Right lobe of liver (tissue), 6 donors: ENCODE results near the gene OBP2B. TPM values are rescaled to one million over a fixed set of nuclear protein-coding genes. Genes with fewer than 3 reads are reported as not detected.

Experiments
- ATAC-seq, 4 donors: fragments of 200-7000 bp; cut with Tn5 transposase; one replicate each; pipeline ENCODE4 v1.9.1; 2020; ENCODE audit warnings: mild to moderate bottlenecking in 4 of 4, moderate library complexity in 4 of 4
- DNase-seq, 3 donors: peaks; one replicate each; pipeline ENCODE4 v3.0.0-alpha.2; 2020
- H3K27ac ChIP-seq, 3 donors: fragments of 200-600 bp; one replicate each; pipeline ENCODE4 v1.8.0; 2022
- H3K27me3 ChIP-seq, 2 donors: fragments of 200-600 bp; one replicate each; pipeline ENCODE4 v1.8.0; 2022
- H3K36me3 ChIP-seq, 4 donors: fragments of 200-600 bp; sonication (generic) in 1 of 4; one replicate each; pipeline versions ENCODE4 v1.5.1 to v1.8.0; 2017 to 2022; ENCODE audit warnings: control low read depth in 1 of 4
- H3K4me1 ChIP-seq, 4 donors: fragments of 200-600 bp; sonication (generic) in 1 of 4; one replicate each; pipeline versions ENCODE4 v1.5.1 to v1.8.0; 2017 to 2022; ENCODE audit warnings: control low read depth in 1 of 4
- H3K4me3 ChIP-seq, 3 donors: fragments of 200-600 bp; one replicate each; pipeline ENCODE4 v1.8.0; 2022
- H3K9me3 ChIP-seq, 4 donors: fragments of 200-600 bp; sonication (generic) in 1 of 4; one replicate each; pipeline versions ENCODE4 v1.5.1 to v1.8.0; 2017 to 2022; ENCODE audit warnings: control low read depth in 1 of 4
- POLR2A ChIP-seq: fragments of 450-650 bp; IDR thresholded peaks from one replicate; pipeline ENCODE4 v1.6.1; 2017; ENCODE audit warnings: antibody characterized with exemption, mild to moderate bottlenecking
- WGBS: methylation state at CpG from one replicate; pipeline ENCODE4 v1.1.6; 2018; ENCODE audit warnings: low coverage, low lambda C conversion rate; ENCODE audit not compliant: insufficient coverage; ENCODE audit errors: missing lambda C conversion rate; 5-methylcytosine and 5-hydroxymethylcytosine counted together
- intact Hi-C, 2 donors: fragments of 100-400 bp; cut with DNase I; formaldehyde crosslinking; loops; one replicate each; pipeline versions ENCODE4 v1.11.2 to v1.14.1; 2022
- total RNA-seq, 6 experiments: library from RNA; depleted of rRNA in 2 of 6; stranded (reverse); fragments of >200 nt in 2 of 6; fragmentation: NEBNext Ultra II Directional in 3 of 6; extraction: Animal tissue kit (Norgen Biotek cat#: 25700) in 3 of 6; gene quantifications; one replicate each; pipeline versions ENCODE4 v1.1.0 to v1.2.4, GENCODE V29; 2016 to 2023
- TF ChIP-seq, protein P1 (sequence below), 4 donors: fragments of 200-600 bp in 3 of 4; fragments of 450-650 bp in 1 of 4; IDR thresholded peaks; one replicate each; pipeline versions ENCODE4 v1.5.1 to v1.8.0; 2016 to 2022; ENCODE audit warnings: antibody characterized with exemption in 4 of 4, mild to moderate bottlenecking in 2 of 4
- donor health status: DM: no; HTN: yes; CAD: no.
- donor health status: DM: no; HTN: no; CAD: no.
- donor health status: DM: no; HTN: no; CAD: no.
- donor health status: DM: no; HTN: yes; CAD: no.
- donor health status: DM: no; HTN: yes; CAD: no.

The OBP2B gene
- total RNA-seq, 6 experiments from 2014 or later: not detected

DNA sequence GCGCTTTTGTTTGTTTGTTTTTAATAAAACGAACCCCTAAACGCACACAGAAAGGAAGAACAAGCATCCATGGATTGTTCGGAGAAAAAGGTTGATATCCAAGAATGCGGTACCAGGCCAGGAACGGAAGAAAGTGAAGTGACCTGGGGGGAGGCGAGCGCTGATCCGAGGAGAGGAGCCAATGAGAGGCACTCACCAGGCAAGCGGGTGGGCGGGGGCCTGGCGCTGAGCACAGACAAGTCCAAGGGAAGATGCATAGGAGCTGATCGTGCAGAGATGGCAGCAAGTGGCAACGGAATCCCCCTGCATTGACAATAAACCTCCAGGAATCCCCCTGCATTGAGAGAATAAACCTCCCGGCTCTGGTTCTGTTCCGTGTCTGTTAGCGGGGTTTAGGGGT lies 8.4 kb downstream of the OBP2B start:
- 72% methylated on average over 13 of the region's 17 CpGs for WGBS
- Histone ChIP-seq H3K27me3 (no peaks in the 10 kb centered on the region), H3K4me1 (no peaks in the 10 kb centered on the region), H3K9me3 (no peaks in the 10 kb centered on the region), H3K36me3 (no peaks in the 10 kb centered on the region), H3K27ac (no peak overlapping the region), H3K4me3 (no peak overlapping the region)
- no peak for TF ChIP-seq POLR2A
- TF ChIP-seq, protein P1, sequence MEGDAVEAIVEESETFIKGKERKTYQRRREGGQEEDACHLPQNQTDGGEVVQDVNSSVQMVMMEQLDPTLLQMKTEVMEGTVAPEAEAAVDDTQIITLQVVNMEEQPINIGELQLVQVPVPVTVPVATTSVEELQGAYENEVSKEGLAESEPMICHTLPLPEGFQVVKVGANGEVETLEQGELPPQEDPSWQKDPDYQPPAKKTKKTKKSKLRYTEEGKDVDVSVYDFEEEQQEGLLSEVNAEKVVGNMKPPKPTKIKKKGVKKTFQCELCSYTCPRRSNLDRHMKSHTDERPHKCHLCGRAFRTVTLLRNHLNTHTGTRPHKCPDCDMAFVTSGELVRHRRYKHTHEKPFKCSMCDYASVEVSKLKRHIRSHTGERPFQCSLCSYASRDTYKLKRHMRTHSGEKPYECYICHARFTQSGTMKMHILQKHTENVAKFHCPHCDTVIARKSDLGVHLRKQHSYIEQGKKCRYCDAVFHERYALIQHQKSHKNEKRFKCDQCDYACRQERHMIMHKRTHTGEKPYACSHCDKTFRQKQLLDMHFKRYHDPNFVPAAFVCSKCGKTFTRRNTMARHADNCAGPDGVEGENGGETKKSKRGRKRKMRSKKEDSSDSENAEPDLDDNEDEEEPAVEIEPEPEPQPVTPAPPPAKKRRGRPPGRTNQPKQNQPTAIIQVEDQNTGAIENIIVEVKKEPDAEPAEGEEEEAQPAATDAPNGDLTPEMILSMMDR (IDR thresholded peaks at IDR 0.05): no peak
- DNase-seq (peak in 1 of 3 donors; percentile 24), ATAC-seq (no peak)
- intact Hi-C loops: no loop called here

DNA sequence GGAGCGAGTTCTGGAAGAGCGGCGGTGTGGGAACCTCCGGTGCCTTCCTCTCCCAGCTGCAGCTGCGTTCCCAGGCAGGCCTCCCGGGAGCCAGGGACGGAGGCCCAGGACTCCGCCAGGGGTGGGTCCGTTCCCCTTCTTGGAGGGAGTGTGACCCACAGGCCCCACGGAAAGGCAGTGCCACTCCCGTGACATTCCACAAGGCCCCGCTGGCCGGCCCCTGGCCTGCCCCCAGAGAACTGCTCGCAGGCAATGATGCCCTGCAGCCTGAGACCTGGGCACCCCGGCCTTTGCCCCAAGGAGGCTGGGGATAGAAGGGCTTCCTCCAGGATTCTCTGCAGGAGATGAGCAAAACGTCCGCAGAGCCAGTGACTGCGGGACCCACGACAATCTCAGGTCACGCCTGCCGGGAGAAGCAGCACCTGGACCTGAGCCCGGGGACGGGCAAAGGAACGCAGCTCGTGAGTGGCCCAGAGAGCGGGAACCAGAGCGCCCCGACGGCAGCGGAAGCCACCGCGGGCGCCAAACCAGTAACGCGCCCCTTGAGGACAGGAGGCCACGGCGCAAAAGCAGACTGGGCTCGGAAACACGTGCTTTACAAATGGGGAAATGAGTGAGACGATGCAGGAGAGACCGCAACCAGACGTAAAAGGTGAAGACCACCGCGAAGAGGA lies 9.3 kb downstream of the OBP2B start:
- peak overlapping the region in 1 of 3 donors; percentile 42 for H3K4me3 ChIP-seq
- H3K9me3 ChIP-seq: no peaks in the 10 kb centered on the region
- intact Hi-C loops: no loop called here
- H3K4me1 ChIP-seq: no peaks in the 10 kb centered on the region
- DNase-seq: peak in 1 of 3 donors; percentile 38
- ATAC-seq: peak in 2 of 4 donors; percentile 16 to 34
- no peak for TF ChIP-seq POLR2A
- TF ChIP-seq, protein P1 (IDR thresholded peaks at IDR 0.05): peak in 1 of 4 donors; percentile 18
- 23% methylated on average over 5 of the region's 44 CpGs for WGBS
- H3K27ac ChIP-seq: no peak overlapping the region
- H3K36me3 ChIP-seq: no peaks in the 10 kb centered on the region
- H3K27me3 ChIP-seq: no peaks in the 10 kb centered on the region

DNA sequence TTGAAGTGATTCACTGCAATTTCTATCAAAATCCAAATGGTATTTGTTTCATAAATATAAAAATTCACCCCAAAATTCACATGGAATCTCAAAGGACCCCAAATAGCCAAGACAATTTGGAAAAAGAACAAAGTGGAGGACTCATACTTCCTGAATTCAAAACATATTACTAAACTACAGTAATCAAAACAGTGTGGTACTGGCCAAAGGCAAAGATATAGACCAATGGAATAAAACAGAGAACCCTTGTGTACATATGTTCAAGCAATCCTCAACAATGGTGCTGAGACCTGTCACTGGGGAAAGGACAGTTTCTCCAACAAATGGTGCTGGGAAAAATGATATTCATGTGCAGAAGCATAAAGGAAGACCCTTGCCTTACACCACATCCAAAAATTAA lies 14.0 kb downstream of the OBP2B start:
- Histone ChIP-seq H3K4me3 (no peak overlapping the region), H3K9me3 (no peaks in the 10 kb centered on the region), H3K4me1 (no peaks in the 10 kb centered on the region), H3K27me3 (no peaks in the 10 kb centered on the region), H3K27ac (no peak overlapping the region), H3K36me3 (no peaks in the 10 kb centered on the region)
- no peak for ATAC-seq
- intact Hi-C loops: no loop called here
- no peak for DNase-seq
- TF ChIP-seq, protein P1 (IDR thresholded peaks at IDR 0.05): no peak
- no peak for TF ChIP-seq POLR2A

DNA sequence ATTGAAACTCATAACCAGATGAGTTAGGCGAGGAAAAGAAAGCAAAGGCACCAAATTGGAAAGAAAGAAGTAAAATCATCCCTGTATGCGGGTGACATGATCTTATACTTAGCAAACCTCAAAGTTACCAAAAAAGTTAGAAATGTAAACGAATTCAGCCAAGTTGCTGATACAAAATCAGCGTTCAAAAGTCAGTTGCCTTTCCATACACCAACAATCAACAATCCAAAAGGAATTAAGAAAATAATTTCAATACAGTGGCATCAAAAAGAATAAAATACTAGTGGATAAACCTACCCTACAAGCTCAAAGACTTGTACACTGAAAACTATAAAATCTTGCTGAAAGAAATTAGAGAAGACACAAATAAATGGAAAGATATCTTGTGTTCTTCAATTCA lies 14.5 kb downstream of the OBP2B start:
- no peaks in the 10 kb centered on the region for H3K9me3 ChIP-seq
- DNase-seq (no peak), ATAC-seq (no peak)
- intact Hi-C loops: no loop called here
- H3K4me3 ChIP-seq: no peak overlapping the region
- H3K36me3 ChIP-seq: no peaks in the 10 kb centered on the region
- no peaks in the 10 kb centered on the region for H3K27me3 ChIP-seq
- 63% methylated on average over 4 of the region's 4 CpGs for WGBS
- TF ChIP-seq, protein P1 (IDR thresholded peaks at IDR 0.05): no peak
- no peak for TF ChIP-seq POLR2A
- no peaks in the 10 kb centered on the region for H3K4me1 ChIP-seq
- H3K27ac ChIP-seq: no peak overlapping the region
